Ishikawa (cell line): ENCODE data around the gene MERTK.

Experiments
- CEBPB ChIP-seq: IDR thresholded peaks from 2 replicates; pipeline ENCODE4 v1.6.1; 2012
- CREB1 ChIP-seq: IDR thresholded peaks from 2 replicates; pipeline ENCODE4 v1.6.1; 2012; ENCODE audit warnings: low read depth
- EGR1 ChIP-seq: IDR thresholded peaks from 2 replicates; pipeline ENCODE4 v1.6.1; 2012
- EP300 ChIP-seq: IDR thresholded peaks from 2 replicates; pipeline ENCODE4 v1.6.1; 2012; ENCODE audit warnings: borderline replicate concordance
- FOXM1 ChIP-seq: IDR thresholded peaks from 2 replicates; pipeline ENCODE4 v1.6.1; 2012; ENCODE audit warnings: low read depth, borderline replicate concordance
- NFIC ChIP-seq: IDR thresholded peaks from 2 replicates; pipeline ENCODE4 v1.6.1; 2012
- RAD21 ChIP-seq: IDR thresholded peaks from 2 replicates; pipeline ENCODE4 v1.6.1; 2012; ENCODE audit warnings: low read depth
- TAF1 ChIP-seq: IDR thresholded peaks from 2 replicates; pipeline ENCODE4 v1.6.1; 2012; ENCODE audit warnings: low read depth, mild to moderate bottlenecking
- TCF12 ChIP-seq: IDR thresholded peaks from 2 replicates; pipeline ENCODE4 v1.6.1; 2012; ENCODE audit warnings: low read depth
- TEAD4 ChIP-seq: IDR thresholded peaks from 2 replicates; pipeline ENCODE4 v1.6.1; 2012
- YY1 ChIP-seq: IDR thresholded peaks from 2 replicates; pipeline ENCODE4 v1.6.1; 2012; ENCODE audit warnings: low read depth
- ZBTB7A ChIP-seq: IDR thresholded peaks from 2 replicates; pipeline ENCODE4 v1.6.1; 2012; ENCODE audit warnings: low read depth
- TF ChIP-seq, protein P1 (sequence below): IDR thresholded peaks from 2 replicates; pipeline ENCODE4 v1.6.1; 2012
- TF ChIP-seq, protein P2 (sequence below): IDR thresholded peaks from 2 replicates; pipeline ENCODE4 v1.6.1; 2012
- TF ChIP-seq, protein P3 (sequence below): IDR thresholded peaks from 2 replicates; pipeline ENCODE4 v1.6.1; 2012; ENCODE audit warnings: low read depth, mild to moderate bottlenecking

MERTK gene

DNA sequence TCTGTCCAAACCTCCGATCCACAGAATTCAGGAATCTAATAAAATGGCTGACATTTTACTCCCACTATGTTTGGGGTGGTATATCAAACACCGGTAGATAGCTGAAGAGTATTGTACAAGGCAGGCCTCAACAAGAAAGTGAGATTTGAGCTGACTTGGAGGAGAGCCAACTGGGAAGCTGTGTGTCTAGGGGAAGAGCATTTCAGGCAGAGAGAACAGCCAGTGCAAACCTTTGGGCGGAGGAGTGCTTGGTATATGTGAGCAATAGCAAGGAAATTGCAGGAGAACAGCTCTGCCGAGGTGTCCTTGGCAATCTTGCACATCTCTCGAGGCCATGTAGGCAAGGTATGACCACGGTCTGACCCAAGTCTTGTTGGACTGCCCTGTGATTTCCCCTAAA, 1.8 kb upstream of the MERTK start:
- TF ChIP-seq RAD21 (no peak), TEAD4 (no peak), CREB1 (no peak), EP300 (no peak), TAF1 (no peak), ZBTB7A (no peak)
- TF ChIP-seq, protein P1, sequence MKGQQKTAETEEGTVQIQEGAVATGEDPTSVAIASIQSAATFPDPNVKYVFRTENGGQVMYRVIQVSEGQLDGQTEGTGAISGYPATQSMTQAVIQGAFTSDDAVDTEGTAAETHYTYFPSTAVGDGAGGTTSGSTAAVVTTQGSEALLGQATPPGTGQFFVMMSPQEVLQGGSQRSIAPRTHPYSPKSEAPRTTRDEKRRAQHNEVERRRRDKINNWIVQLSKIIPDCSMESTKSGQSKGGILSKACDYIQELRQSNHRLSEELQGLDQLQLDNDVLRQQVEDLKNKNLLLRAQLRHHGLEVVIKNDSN, result no peak
- TF ChIP-seq, protein P2, sequence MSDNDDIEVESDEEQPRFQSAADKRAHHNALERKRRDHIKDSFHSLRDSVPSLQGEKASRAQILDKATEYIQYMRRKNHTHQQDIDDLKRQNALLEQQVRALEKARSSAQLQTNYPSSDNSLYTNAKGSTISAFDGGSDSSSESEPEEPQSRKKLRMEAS, result no peak

DNA sequence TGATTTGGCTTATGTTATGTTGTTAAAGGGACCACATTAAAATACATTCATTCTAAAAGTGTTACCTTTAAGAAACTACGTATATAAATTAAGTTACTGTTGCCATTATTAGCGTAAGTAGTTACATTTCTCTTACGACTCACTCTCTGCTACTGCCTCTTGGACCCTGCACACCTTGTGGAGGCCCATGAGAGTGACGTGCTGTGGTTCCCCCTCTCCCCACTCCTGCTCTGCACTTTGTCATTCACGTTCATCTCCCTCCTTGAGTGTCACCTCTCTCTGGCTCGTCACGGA, 830 bp upstream of the MERTK start:
- TF ChIP-seq YY1, result no peak

DNA sequence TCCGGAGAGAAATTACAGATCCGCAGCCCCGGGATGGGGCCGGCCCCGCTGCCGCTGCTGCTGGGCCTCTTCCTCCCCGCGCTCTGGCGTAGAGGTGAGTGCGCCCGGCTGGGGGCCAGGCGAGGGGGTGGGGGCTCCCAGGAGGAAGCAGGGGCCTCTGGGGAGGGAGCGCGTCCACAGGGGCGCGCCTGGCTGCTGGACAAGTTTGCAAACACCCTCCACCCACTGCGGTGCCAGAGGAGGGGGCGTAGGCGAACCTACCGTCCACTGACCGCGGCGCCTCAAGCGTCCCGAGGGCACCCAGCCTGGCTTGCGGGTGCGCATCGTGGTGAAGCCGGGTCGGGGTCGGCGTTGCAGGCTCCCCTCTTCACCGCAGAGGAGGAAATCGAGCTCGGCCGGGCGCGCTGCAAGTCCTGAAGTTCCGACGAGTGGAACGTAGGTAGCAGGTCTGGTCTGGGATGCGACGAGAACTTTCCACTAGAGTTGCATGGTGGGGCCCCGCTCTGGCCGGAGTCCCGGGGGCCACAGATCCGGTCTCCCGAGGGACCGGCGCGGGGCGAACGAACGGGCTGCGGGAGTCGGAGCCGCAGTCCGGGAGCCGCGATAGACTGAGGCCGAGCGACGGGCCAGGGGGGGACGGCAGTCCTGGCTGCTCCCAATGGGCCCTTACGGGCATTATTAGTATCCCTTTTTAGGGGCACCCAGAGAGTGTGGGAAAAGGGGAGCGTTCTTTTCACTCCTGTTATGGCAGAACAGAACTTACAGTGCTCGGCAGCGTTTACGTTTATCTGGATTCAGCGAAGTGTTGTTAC, 502 bp downstream of the MERTK start:
- TF ChIP-seq RAD21 (no peak), NFIC (no peak), EP300 (no peak), CEBPB (no peak), EGR1 (no peak), TEAD4 (no peak), CREB1 (no peak), FOXM1 (no peak), TCF12 (no peak), TAF1 (no peak), ZBTB7A (no peak; the same call in 1 of the 2 replicates), YY1 (no peak)
- TF ChIP-seq, protein P2, result no peak
- TF ChIP-seq, protein P3, sequence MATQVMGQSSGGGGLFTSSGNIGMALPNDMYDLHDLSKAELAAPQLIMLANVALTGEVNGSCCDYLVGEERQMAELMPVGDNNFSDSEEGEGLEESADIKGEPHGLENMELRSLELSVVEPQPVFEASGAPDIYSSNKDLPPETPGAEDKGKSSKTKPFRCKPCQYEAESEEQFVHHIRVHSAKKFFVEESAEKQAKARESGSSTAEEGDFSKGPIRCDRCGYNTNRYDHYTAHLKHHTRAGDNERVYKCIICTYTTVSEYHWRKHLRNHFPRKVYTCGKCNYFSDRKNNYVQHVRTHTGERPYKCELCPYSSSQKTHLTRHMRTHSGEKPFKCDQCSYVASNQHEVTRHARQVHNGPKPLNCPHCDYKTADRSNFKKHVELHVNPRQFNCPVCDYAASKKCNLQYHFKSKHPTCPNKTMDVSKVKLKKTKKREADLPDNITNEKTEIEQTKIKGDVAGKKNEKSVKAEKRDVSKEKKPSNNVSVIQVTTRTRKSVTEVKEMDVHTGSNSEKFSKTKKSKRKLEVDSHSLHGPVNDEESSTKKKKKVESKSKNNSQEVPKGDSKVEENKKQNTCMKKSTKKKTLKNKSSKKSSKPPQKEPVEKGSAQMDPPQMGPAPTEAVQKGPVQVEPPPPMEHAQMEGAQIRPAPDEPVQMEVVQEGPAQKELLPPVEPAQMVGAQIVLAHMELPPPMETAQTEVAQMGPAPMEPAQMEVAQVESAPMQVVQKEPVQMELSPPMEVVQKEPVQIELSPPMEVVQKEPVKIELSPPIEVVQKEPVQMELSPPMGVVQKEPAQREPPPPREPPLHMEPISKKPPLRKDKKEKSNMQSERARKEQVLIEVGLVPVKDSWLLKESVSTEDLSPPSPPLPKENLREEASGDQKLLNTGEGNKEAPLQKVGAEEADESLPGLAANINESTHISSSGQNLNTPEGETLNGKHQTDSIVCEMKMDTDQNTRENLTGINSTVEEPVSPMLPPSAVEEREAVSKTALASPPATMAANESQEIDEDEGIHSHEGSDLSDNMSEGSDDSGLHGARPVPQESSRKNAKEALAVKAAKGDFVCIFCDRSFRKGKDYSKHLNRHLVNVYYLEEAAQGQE, result no peak
- TF ChIP-seq, protein P1, result no peak

DNA sequence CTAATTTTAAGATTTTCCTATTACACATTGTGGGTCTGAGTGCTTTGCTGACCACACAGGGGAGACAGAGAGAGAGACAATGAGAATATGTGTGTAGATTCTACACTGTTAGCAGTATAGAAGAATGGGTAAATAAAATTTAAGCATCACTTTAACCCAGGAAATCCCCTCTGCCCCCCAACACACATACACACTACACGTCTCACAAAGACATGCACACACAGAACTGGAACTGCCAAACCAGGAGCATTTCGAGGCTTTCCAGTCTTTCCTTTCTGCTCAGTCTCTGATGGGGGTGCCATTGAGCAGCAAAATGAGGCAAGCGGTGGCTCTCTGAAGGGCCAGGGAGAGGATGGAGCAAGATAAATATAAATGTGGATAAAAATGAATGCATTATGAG, 2.5 kb downstream of the MERTK start:
- TF ChIP-seq RAD21 (peak; percentile 38; the same call in 1 of the 2 replicates), YY1 (no peak)

DNA sequence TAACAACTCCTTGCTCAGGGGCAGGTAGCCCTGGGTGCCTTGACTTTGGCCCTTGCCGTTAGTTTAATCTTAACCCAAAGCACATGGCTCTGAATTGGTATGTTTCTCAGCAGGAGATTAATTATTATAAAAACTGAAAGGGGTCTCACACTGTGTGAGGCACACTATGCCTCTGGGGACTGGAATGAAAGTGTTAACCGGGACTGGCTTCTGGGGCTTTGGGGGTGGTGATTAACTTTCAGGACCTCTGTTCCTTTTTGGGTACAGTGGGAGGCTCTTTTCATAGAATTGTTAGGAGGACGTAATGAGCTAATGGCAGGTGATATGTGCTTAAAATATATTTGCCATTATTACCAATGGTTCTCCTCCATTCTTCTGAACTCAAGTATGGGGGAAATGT, 5.1 kb downstream of the MERTK start:
- TF ChIP-seq NFIC, result no peak
- no peak for TF ChIP-seq ZBTB7A
- TF ChIP-seq YY1, result no peak
- no peak for TF ChIP-seq CEBPB
- TF ChIP-seq TCF12, result no peak
- TF ChIP-seq EGR1, result no peak

DNA sequence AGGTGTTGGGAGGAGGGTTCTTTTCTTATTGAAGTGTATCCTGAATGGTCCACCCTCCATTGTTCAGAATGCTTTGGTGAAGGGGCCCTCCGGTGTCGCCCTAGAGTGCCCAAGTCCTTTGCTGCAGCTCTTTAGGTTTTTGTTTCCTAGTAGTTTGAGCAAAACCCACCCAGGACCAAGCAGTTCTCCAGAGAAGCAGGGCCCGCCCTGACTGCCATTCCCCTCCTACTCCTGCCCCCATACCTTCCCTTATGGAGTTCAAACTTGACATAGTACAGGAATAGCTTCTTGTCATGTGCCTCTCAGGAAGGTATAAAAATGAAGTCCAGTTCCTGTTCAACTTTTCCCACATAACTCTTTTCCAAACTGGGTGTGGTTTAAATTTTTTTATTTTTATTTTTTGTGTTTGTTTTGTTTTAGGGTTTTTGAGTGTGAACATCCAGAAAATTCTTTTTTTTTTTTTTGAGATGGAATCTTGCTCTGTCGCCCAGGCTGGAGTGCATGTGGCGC, 5.6 kb downstream of the MERTK start:
- TF ChIP-seq, protein P2, result no peak
- TF ChIP-seq EP300 (no peak), FOXM1 (no peak), TAF1 (no peak), RAD21 (no peak), CEBPB (no peak), TCF12 (no peak), YY1 (no peak), CREB1 (no peak), ZBTB7A (no peak)
- TF ChIP-seq, protein P3, result no peak
